HL-60 (cell line): Measurements from ENCODE around the gene GNL3.

Source experiments
- DNase-seq, 2 experiments: peaks; one replicate each; pipeline ENCODE4 v3.0.0-alpha.2; 2010 to 2020; ENCODE audit warnings: low read depth in 1 of 2, low spot score in 1 of 2
- H3K27ac ChIP-seq: fragments of 250-450 bp; sonication (Bioruptor Pico); replicated peaks from 2 replicates; pipeline ENCODE4 v1.5.1; 2020; ENCODE audit warnings: mild to moderate bottlenecking, moderate library complexity
- H3K27me3 ChIP-seq: fragments of 250-450 bp; sonication (Bioruptor Pico); 2 replicates; pipeline ENCODE4 v1.5.1; 2021; ENCODE audit warnings: mild to moderate bottlenecking, moderate library complexity; ENCODE audit not compliant: insufficient read depth, poor library complexity, severe bottlenecking
- H3K4me3 ChIP-seq: replicated peaks from 2 replicates; pipeline ENCODE4 v1.5.1; 2011; ENCODE audit warnings: mild to moderate bottlenecking, control low read depth, low read length; ENCODE audit not compliant: insufficient read depth
- GABPA ChIP-seq: IDR thresholded peaks from 2 replicates; pipeline ENCODE4 v1.6.1; 2012; ENCODE audit warnings: low read depth
- POLR2AphosphoS5 ChIP-seq: IDR thresholded peaks from 2 replicates; pipeline ENCODE4 v1.6.1; 2012; ENCODE audit warnings: low read depth
- SPI1 ChIP-seq: IDR thresholded peaks from 2 replicates; pipeline ENCODE4 v1.6.1; 2012; ENCODE audit warnings: low read depth, mild to moderate bottlenecking, borderline replicate concordance
- TF ChIP-seq, protein P1 (sequence below): IDR thresholded peaks from one replicate; pipeline ENCODE4 v1.5.1; 2011; ENCODE audit warnings: low read length, control low read depth, inconsistent platforms; ENCODE audit not compliant: insufficient read depth
- TF ChIP-seq, protein P2 (sequence below): IDR thresholded peaks from 2 replicates; pipeline ENCODE4 v1.6.1; 2012; ENCODE audit warnings: low read depth; ENCODE audit not compliant: insufficient replicate concordance

Gene GNL3

DNA sequence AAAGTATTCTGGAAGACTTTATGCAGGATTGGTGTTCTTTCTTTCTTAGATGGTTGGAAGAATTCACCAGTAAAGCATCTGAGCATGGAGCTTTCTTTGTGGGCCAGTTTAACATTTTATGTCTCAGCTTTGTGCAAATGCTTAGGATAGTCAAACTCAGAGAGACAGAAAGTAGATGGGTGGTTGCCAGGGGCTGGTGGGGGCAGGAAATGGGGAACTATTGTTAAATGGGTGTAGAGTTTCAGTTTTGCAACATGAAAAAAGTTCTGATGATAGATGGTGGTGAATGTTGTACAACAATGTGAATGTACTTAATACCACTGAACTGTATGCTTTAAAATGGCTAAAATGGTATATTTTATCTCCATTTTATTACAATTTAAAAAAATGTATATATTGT is 44.8 kb downstream of the GNL3 start:
- no peak overlapping the region for H3K27ac ChIP-seq
- no peak for TF ChIP-seq SPI1
- TF ChIP-seq, protein P1, sequence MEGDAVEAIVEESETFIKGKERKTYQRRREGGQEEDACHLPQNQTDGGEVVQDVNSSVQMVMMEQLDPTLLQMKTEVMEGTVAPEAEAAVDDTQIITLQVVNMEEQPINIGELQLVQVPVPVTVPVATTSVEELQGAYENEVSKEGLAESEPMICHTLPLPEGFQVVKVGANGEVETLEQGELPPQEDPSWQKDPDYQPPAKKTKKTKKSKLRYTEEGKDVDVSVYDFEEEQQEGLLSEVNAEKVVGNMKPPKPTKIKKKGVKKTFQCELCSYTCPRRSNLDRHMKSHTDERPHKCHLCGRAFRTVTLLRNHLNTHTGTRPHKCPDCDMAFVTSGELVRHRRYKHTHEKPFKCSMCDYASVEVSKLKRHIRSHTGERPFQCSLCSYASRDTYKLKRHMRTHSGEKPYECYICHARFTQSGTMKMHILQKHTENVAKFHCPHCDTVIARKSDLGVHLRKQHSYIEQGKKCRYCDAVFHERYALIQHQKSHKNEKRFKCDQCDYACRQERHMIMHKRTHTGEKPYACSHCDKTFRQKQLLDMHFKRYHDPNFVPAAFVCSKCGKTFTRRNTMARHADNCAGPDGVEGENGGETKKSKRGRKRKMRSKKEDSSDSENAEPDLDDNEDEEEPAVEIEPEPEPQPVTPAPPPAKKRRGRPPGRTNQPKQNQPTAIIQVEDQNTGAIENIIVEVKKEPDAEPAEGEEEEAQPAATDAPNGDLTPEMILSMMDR = no peak
- no peak for TF ChIP-seq POLR2AphosphoS5
- no peak for TF ChIP-seq GABPA
- TF ChIP-seq, protein P2, sequence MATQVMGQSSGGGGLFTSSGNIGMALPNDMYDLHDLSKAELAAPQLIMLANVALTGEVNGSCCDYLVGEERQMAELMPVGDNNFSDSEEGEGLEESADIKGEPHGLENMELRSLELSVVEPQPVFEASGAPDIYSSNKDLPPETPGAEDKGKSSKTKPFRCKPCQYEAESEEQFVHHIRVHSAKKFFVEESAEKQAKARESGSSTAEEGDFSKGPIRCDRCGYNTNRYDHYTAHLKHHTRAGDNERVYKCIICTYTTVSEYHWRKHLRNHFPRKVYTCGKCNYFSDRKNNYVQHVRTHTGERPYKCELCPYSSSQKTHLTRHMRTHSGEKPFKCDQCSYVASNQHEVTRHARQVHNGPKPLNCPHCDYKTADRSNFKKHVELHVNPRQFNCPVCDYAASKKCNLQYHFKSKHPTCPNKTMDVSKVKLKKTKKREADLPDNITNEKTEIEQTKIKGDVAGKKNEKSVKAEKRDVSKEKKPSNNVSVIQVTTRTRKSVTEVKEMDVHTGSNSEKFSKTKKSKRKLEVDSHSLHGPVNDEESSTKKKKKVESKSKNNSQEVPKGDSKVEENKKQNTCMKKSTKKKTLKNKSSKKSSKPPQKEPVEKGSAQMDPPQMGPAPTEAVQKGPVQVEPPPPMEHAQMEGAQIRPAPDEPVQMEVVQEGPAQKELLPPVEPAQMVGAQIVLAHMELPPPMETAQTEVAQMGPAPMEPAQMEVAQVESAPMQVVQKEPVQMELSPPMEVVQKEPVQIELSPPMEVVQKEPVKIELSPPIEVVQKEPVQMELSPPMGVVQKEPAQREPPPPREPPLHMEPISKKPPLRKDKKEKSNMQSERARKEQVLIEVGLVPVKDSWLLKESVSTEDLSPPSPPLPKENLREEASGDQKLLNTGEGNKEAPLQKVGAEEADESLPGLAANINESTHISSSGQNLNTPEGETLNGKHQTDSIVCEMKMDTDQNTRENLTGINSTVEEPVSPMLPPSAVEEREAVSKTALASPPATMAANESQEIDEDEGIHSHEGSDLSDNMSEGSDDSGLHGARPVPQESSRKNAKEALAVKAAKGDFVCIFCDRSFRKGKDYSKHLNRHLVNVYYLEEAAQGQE = no peak
- no peak for DNase-seq
- H3K4me3 ChIP-seq = no peak overlapping the region
- no peaks in the 10 kb centered on the region for H3K27me3 ChIP-seq

DNA sequence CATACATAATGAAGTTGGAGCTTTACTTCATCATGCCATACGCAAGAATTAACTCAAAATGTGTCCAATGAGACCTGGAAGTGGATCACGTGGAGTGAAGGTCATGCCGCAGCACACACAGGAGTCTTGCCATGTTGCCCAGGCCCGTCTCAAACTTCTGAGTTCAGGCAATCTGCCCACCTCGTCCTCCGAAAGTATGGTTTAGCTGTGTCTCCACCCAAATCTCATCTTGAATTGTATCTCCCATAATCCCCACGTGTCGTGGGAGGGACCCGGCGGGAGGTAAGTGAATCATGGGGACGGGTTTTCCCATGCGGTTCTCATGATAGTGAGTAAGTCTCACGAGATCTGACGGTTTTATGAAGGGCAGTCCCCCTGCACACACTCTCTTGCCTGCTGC is 45.8 kb downstream of the GNL3 start:
- Histone ChIP-seq H3K27me3 (no peaks in the 10 kb centered on the region), H3K4me3 (no peak overlapping the region), H3K27ac (no peak overlapping the region)
- TF ChIP-seq SPI1 (no peak), GABPA (no peak), POLR2AphosphoS5 (no peak)
- TF ChIP-seq, protein P2 = no peak
- TF ChIP-seq, protein P1 = no peak
- DNase-seq = no peak

DNA sequence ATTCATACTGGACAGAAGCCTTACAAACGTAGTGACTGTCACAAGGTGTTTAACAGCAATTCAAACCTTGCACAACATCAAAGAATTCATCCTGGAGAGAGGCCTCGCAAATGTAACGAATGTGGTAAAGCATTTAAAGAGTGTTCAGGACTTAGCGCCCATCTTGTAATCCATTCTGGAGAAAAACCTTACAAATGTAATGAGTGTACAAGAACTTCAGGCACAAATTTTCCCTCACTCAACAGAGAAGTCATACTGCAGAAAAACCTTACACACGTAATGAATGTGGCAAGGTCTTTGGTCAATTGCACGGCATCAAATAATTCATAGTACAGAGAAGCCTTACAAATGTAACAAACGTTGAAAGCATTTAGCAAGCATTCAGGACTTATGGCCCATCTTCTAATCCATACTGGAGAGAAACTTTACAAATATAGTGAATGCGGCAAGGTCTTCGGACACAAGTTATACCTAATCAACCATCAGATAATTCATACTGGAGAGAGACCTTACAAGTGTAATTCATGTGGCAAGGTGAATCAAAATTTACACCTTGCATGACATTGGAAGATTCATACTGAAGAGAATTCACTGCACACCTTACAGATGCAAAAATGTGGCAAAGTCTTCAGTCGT is 47.5 kb downstream of the GNL3 start:
- H3K4me3 ChIP-seq = no peak overlapping the region
- DNase-seq = no peak
- H3K27me3 ChIP-seq = no peaks in the 10 kb centered on the region
- no peak for TF ChIP-seq SPI1
- TF ChIP-seq GABPA = no peak
- TF ChIP-seq, protein P2 = no peak
- TF ChIP-seq POLR2AphosphoS5 = no peak
- TF ChIP-seq, protein P1 = no peak
- H3K27ac ChIP-seq = no peak overlapping the region
